Cardiac muscle cell (in vitro differentiated cells and primary cell): Measurements from ENCODE around the gene HOXA4. TPM values are rescaled to one million over a fixed set of nuclear protein-coding genes. Genes with fewer than 3 reads are reported as not detected.
A peak's percentile ranks its signal among the peaks of the same experiment; 100 is the strongest.

ENCODE experiments used
- DNase-seq, 2 donors: peaks; one replicate each; pipeline versions ENCODE4 v3.0.0 to v3.0.0-alpha.2; 2010 to 2017; ENCODE audit warnings: low read depth in 1 of 2, low spot score in 1 of 2
- H3K27ac ChIP-seq: fragments of 200-600 bp; sonication (generic); 2 replicates; pipeline ENCODE4 v1.5.1; 2016
- H3K27me3 ChIP-seq: fragments of 200-600 bp; sonication (generic); 2 replicates; pipeline ENCODE4 v1.6.0; 2016; ENCODE audit warnings: control low read depth
- H3K36me3 ChIP-seq: fragments of 200-600 bp; sonication (generic); 2 replicates; pipeline ENCODE4 v1.5.1; 2016; ENCODE audit warnings: control low read depth
- H3K4me1 ChIP-seq: fragments of 200-600 bp; sonication (generic); 2 replicates; pipeline ENCODE4 v1.8.1; 2017; ENCODE audit warnings: low read depth, mild to moderate bottlenecking, mixed run types
- H3K4me3 ChIP-seq: fragments of 200-600 bp; sonication (generic); 2 replicates; pipeline ENCODE4 v1.5.1; 2016; ENCODE audit warnings: mild to moderate bottlenecking
- H3K9me3 ChIP-seq: fragments of 200-600 bp; sonication (generic); 2 replicates; pipeline ENCODE4 v1.5.1; 2017; ENCODE audit warnings: low read depth, mild to moderate bottlenecking, control low read depth
- polyA plus RNA-seq: library from polyadenylated mRNA; unstranded; fragments of >200 nt; fragmentation: Nextera tagmentation; extraction: Ambion mirVana; gene quantifications from 2 replicates; pipeline ENCODE4 v1.2.1, GENCODE V29; 2016
- total RNA-seq: library from RNA; depleted of rRNA; stranded (reverse); fragments of >200 nt; gene quantifications from 2 replicates; pipeline ENCODE4 v1.2.3, GENCODE V29; 2016
- TF ChIP-seq, protein P1 (sequence below): IDR thresholded peaks from 2 replicates; pipeline ENCODE4 v1.5.1; 2012; ENCODE audit warnings: low read depth, mild to moderate bottlenecking, low read length

The HOXA4 gene
- total and polyA plus RNA-seq, 2 experiments from 2014 or later, result 0.46 TPM; not detected in 1

DNA sequence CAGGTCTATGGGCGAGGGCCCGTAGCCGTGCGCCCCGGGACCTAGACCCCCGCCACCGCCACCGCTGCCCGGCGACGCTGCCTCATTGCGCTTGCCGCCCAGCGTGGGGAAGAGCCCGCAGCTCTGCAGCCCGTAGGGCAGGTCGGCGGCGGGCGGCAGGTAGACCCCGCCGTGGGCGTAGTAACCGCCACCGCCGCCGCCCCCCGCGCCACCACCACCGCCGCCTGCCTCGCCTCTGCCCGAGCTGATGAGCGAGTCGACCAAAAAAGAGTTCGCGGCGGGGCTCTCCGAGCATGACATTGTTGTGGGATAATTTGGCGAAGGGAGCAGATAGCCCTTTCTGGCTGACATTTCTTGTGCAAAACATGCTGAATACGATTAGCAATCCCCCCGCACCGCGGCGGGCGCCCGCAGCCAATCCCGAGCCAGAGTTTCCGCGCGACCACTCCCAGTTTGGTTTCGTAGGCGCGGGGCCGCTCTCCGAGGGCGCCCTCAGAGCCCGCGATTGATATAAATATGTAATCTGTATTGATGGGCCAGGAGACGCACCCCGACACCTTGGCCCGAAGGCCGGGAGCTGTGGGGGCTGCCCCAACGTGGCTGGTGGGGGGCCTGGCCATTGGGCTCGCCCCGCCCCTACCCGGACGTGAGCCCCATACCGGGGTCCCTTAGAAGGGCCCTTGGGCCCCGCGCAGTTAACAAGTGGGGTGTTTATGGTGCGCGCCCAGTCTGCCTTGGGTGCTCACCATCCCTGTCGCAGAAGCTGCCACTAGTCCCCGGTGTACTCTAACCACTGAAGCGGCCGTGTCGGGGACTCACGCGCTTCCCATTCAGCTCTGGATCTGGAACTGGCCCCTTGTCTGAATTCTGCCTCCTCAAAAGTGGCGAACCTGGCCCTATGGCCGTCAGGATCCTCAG lies 43.7 kb upstream of the HOXA4 start, which contains the start of gene HOXA10:
Gene HOXA10, minus strand, starts transcription at position 365 of the 918 bp plus-strand sequence. Its CDS starts 14 bp downstream, at position 351.
- H3K9me3 ChIP-seq, result no peaks in the 10 kb centered on the region
- H3K4me3 ChIP-seq, result peak within 1 kb of the TSS; percentile 19
- no peak for DNase-seq
- H3K27me3 ChIP-seq, result peaks cover 100% of the 10 kb centered on the region
- no peaks in the 10 kb centered on the region for H3K36me3 ChIP-seq
- no peak within 1 kb of the TSS for H3K27ac ChIP-seq
- H3K4me1 ChIP-seq, result peaks cover 3% of the 10 kb centered on the region
- TF ChIP-seq, protein P1, sequence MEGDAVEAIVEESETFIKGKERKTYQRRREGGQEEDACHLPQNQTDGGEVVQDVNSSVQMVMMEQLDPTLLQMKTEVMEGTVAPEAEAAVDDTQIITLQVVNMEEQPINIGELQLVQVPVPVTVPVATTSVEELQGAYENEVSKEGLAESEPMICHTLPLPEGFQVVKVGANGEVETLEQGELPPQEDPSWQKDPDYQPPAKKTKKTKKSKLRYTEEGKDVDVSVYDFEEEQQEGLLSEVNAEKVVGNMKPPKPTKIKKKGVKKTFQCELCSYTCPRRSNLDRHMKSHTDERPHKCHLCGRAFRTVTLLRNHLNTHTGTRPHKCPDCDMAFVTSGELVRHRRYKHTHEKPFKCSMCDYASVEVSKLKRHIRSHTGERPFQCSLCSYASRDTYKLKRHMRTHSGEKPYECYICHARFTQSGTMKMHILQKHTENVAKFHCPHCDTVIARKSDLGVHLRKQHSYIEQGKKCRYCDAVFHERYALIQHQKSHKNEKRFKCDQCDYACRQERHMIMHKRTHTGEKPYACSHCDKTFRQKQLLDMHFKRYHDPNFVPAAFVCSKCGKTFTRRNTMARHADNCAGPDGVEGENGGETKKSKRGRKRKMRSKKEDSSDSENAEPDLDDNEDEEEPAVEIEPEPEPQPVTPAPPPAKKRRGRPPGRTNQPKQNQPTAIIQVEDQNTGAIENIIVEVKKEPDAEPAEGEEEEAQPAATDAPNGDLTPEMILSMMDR, result no peak

DNA sequence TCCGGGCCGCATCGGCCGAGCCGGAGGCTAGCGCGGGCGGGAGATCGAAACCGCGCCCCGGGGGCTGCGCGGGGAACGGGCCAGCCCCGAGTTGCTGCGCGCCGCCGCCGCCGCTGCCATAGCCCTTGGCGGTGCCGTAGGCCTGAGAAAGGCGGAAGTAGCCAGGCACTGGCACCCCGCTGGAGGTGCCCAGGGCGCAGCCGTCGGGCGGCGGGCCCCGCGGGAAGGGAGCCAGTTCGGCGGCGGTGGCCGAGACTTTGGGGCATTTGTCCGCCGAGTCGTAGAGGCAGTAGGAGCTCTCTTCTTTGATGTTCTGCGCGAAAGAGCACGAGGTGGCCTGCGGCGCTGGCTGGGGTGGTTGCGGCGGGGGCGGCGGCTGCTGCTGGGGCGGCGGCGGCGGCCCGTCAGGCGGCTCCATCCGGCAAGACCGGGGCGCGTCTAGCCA lies 43.0 kb upstream of the HOXA4 start:
- Histone ChIP-seq H3K36me3 (no peaks in the 10 kb centered on the region), H3K27me3 (peaks cover 100% of the 10 kb centered on the region), H3K9me3 (no peaks in the 10 kb centered on the region), H3K4me3 (peak overlapping the region; percentile 19), H3K27ac (no peak overlapping the region), H3K4me1 (peaks cover 3% of the 10 kb centered on the region)
- TF ChIP-seq, protein P1, result no peak
- DNase-seq, result no peak

DNA sequence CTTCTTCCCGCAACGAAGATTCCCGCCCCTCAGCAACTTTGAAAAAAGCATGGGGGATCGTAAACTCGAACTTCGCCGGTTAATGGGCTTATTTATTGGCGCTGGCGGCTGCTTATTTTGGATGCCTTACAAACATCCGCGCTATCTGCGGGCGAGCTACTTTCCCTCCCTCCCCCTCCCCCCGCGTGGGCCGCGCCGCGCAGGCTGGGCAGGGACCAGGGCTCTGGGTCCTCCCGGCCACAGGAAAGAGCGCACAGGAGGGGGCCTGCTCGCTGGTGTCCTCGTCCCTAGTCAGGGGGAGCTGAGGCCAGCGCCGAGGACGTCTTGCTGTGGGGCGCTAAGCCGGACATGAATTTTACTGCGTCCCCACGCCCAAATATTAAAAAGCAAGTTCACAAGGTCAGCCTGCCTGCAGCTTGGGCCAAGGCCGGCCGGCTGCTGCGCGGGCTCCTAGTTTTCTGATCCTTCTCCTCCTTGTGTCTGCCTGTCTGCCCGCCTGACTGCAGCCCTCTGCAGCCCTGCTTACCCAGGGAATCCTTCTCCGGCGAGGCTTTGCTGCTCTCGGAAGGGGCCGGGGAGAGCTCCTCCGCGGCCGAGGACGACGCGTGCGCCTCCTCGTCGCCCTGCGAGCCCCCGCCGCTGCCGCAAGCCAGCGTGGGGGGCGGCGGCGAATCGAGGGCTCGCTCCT lies 42.4 kb upstream of the HOXA4 start:
- Histone ChIP-seq H3K27ac (no peak overlapping the region), H3K4me1 (peaks cover 3% of the 10 kb centered on the region), H3K4me3 (peak overlapping the region; percentile 19), H3K36me3 (no peaks in the 10 kb centered on the region), H3K9me3 (no peaks in the 10 kb centered on the region), H3K27me3 (peaks cover 100% of the 10 kb centered on the region)
- DNase-seq, result no peak
- TF ChIP-seq, protein P1, result no peak

DNA sequence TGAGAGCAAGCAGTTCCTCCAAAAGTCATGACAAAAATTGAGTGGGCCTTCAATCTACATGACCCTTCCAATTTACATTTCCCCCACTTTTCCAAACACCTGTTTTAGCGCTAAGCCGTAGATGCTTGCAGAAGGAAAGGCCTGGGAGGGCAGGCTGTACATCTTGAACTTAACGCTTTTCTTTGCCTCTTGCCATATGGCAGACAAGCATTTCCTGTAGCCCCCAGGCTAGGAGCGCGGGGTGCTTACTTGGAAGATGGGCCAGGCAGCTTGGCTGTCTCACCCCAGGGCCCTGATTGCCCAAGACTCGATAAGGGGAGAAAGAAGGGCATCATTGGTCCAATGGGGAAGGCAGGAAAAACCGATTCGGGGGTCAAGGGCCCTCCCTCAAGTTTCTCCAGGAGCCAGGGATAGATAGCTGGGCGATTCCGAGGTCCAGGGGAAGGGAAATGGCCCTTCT lies 41.8 kb upstream of the HOXA4 start:
- H3K4me1 ChIP-seq, result peaks cover 3% of the 10 kb centered on the region
- no peaks in the 10 kb centered on the region for H3K9me3 ChIP-seq
- peaks cover 100% of the 10 kb centered on the region for H3K27me3 ChIP-seq
- no peak for DNase-seq
- no peak overlapping the region for H3K27ac ChIP-seq
- no peak overlapping the region for H3K4me3 ChIP-seq
- TF ChIP-seq, protein P1, result no peak
- H3K36me3 ChIP-seq, result no peaks in the 10 kb centered on the region

DNA sequence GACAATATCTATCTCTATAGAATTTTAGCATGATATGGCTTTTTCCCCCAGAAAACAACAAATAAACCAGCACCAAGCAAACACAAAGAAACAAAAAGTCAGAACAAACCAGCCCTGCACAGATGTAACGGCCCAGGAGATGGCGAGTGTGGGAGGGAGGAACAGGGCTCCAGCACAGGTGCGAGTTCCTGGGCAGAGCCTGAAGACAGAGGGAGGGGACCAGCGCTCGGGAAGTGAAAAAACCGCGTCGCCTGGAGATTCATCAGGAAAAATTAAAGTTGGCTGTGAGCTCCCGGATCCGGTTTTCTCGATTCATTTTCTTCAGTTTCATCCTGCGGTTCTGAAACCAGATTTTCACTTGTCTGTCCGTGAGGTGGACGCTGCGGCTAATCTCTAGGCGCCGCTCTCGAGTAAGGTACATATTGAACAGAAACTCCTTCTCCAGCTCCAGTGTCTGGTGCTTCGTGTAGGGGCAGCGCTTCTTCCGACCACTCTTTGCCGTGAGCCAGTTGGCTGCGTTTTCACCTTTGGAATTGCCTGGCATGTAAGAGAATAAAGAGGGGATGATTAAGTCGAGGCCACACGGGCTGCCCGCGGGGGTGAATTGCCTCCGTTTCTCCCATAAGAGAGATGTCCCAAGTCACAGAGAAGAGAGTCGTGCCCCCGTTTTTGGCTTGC lies 41.2 kb upstream of the HOXA4 start:
- no peaks in the 10 kb centered on the region for H3K9me3 ChIP-seq
- H3K27ac ChIP-seq, result no peak overlapping the region
- no peak overlapping the region for H3K4me3 ChIP-seq
- TF ChIP-seq, protein P1, result no peak
- no peak for DNase-seq
- peaks cover 3% of the 10 kb centered on the region for H3K4me1 ChIP-seq
- peaks cover 100% of the 10 kb centered on the region for H3K27me3 ChIP-seq
- no peaks in the 10 kb centered on the region for H3K36me3 ChIP-seq
